Activated CD4-positive, alpha-beta T cell treated with anti-CD3 and anti-CD28 coated beads, Interleukin-2, amount 10 ng/mL, durations not matched to agents 24 days and 14 days (primary cell): Measurements from ENCODE around the gene ITGA5. TPM values are rescaled to one million over a fixed set of nuclear protein-coding genes. Genes with fewer than 3 reads are reported as not detected.

ENCODE experiments used
- DNase-seq: peaks from one replicate; pipeline ENCODE4 v3.0.0; 2022
- H3K27ac Mint-ChIP-seq: one replicate; pipeline ENCODE4 v1.8.0; 2022; ENCODE audit warnings: mild to moderate bottlenecking, mixed read lengths
- H3K27me3 Mint-ChIP-seq: one replicate; pipeline ENCODE4 v1.8.0; 2022; ENCODE audit warnings: mixed read lengths
- H3K36me3 Mint-ChIP-seq: one replicate; pipeline ENCODE4 v1.8.0; 2022; ENCODE audit warnings: low read depth, mild to moderate bottlenecking, mixed read lengths
- H3K4me1 Mint-ChIP-seq: one replicate; pipeline ENCODE4 v1.8.0; 2021; ENCODE audit warnings: mixed read lengths
- H3K4me3 Mint-ChIP-seq: one replicate; pipeline ENCODE4 v1.8.0; 2022; ENCODE audit warnings: mild to moderate bottlenecking, moderate library complexity, mixed read lengths
- H3K9me3 Mint-ChIP-seq: one replicate; pipeline ENCODE4 v1.8.0; 2021; ENCODE audit warnings: mixed read lengths
- intact Hi-C: fragments of 100-400 bp; cut with micrococcal nuclease; formaldehyde crosslinking; loops from one replicate; pipeline ENCODE4 v1.15.1; 2023
- total RNA-seq: library from RNA; stranded (reverse); gene quantifications from 2 replicates; pipeline ENCODE4 v1.2.3, GENCODE V29; 2022

ITGA5 gene
- total RNA-seq, 1 donor from 2014 or later = 48.0 TPM

- peak; percentile 89 for DNase-seq
- H3K27ac Mint-ChIP-seq = peak overlapping the region; percentile 98
- no peaks in the 10 kb centered on the region for H3K9me3 Mint-ChIP-seq
- peak overlapping the region; percentile 84 for H3K4me3 Mint-ChIP-seq
- H3K36me3 Mint-ChIP-seq = peaks cover 29% of the 10 kb centered on the region
- no peaks in the 10 kb centered on the region for H3K27me3 Mint-ChIP-seq
- intact Hi-C loops = loop anchor here (10.0 kb wide), 1 partner anchor 573 kb away; the partner anchor contains the start of gene TESPA1
- peaks cover 56% of the 10 kb centered on the region for H3K4me1 Mint-ChIP-seq
Measured at GRCh38 chr12:54411391-54412241, 7.5 kb downstream of the ITGA5 start.

- intact Hi-C loops = no loop called here
- H3K4me1 Mint-ChIP-seq = peaks cover 45% of the 10 kb centered on the region
Measured at GRCh38 chr12:54409267-54409666, 9.8 kb downstream of the ITGA5 start.

GRCh38 chr12:54407183-54407905 is 11.7 kb downstream of the ITGA5 start:
- Mint-ChIP-seq H3K27ac (no peak overlapping the region), H3K9me3 (no peaks in the 10 kb centered on the region), H3K36me3 (peaks cover 59% of the 10 kb centered on the region), H3K4me1 (peaks cover 27% of the 10 kb centered on the region), H3K27me3 (no peaks in the 10 kb centered on the region), H3K4me3 (no peak overlapping the region)
- DNase-seq = no peak
- intact Hi-C loops = no loop called here

More at GRCh38 chr12:54409267-54409666, 9.8 kb downstream of the ITGA5 start:
- DNase-seq = no peak
- H3K4me3 Mint-ChIP-seq = no peak overlapping the region
- peaks cover 49% of the 10 kb centered on the region for H3K36me3 Mint-ChIP-seq
- H3K27me3 Mint-ChIP-seq = no peaks in the 10 kb centered on the region
- no peaks in the 10 kb centered on the region for H3K9me3 Mint-ChIP-seq
- no peak overlapping the region for H3K27ac Mint-ChIP-seq

- no peak for DNase-seq
- intact Hi-C loops = no loop called here
- Mint-ChIP-seq H3K9me3 (no peaks in the 10 kb centered on the region), H3K36me3 (peaks cover 69% of the 10 kb centered on the region), H3K27me3 (no peaks in the 10 kb centered on the region), H3K27ac (no peak overlapping the region), H3K4me1 (peaks cover 18% of the 10 kb centered on the region), H3K4me3 (no peak overlapping the region)
Measured at GRCh38 chr12:54405573-54405972, 13.5 kb downstream of the ITGA5 start.

GRCh38 chr12:54405106-54405505 is 14.0 kb downstream of the ITGA5 start:
- H3K27ac Mint-ChIP-seq = no peak overlapping the region
- peaks cover 72% of the 10 kb centered on the region for H3K36me3 Mint-ChIP-seq
- no peaks in the 10 kb centered on the region for H3K9me3 Mint-ChIP-seq
- intact Hi-C loops = no loop called here
- no peak for DNase-seq
- no peak overlapping the region for H3K4me3 Mint-ChIP-seq
- H3K4me1 Mint-ChIP-seq = peaks cover 18% of the 10 kb centered on the region
- H3K27me3 Mint-ChIP-seq = no peaks in the 10 kb centered on the region

GRCh38 chr12:54404061-54405004 is 14.7 kb downstream of the ITGA5 start:
- DNase-seq = peak; percentile 89
- Mint-ChIP-seq H3K4me3 (no peak overlapping the region), H3K9me3 (no peaks in the 10 kb centered on the region), H3K4me1 (peaks cover 18% of the 10 kb centered on the region), H3K36me3 (peaks cover 74% of the 10 kb centered on the region), H3K27me3 (no peaks in the 10 kb centered on the region), H3K27ac (no peak overlapping the region)
- intact Hi-C loops = no loop called here

GRCh38 chr12:54401119-54401518 is 17.9 kb downstream of the ITGA5 start:
- H3K27ac Mint-ChIP-seq = peak overlapping the region; percentile 6
- H3K9me3 Mint-ChIP-seq = no peaks in the 10 kb centered on the region
- peaks cover 10% of the 10 kb centered on the region for H3K4me1 Mint-ChIP-seq
- no peak for DNase-seq
- no peaks in the 10 kb centered on the region for H3K27me3 Mint-ChIP-seq
- peaks cover 71% of the 10 kb centered on the region for H3K36me3 Mint-ChIP-seq
- no peak overlapping the region for H3K4me3 Mint-ChIP-seq
- intact Hi-C loops = no loop called here

GRCh38 chr12:54398995-54399793 is 19.9 kb downstream of the ITGA5 start:
- Mint-ChIP-seq H3K4me1 (peaks cover 8% of the 10 kb centered on the region), H3K9me3 (no peaks in the 10 kb centered on the region), H3K4me3 (no peak overlapping the region), H3K27ac (no peak overlapping the region), H3K27me3 (no peaks in the 10 kb centered on the region), H3K36me3 (peaks cover 69% of the 10 kb centered on the region)
- intact Hi-C loops = loop anchor here (1.0 to 2.0 kb wide), 2 partner anchors 20 to 40 kb away; no protein-coding TSS in a partner anchor
- peak; percentile 96 for DNase-seq

GRCh38 chr12:54398218-54398617 is 20.8 kb downstream of the ITGA5 start:
- H3K9me3 Mint-ChIP-seq = no peaks in the 10 kb centered on the region
- H3K27me3 Mint-ChIP-seq = no peaks in the 10 kb centered on the region
- no peak for DNase-seq
- no peak overlapping the region for H3K27ac Mint-ChIP-seq
- intact Hi-C loops = loop anchor here (2.0 kb wide), 1 partner anchor 19 kb away; no protein-coding TSS in a partner anchor
- H3K36me3 Mint-ChIP-seq = peaks cover 68% of the 10 kb centered on the region
- H3K4me1 Mint-ChIP-seq = peaks cover 15% of the 10 kb centered on the region
- no peak overlapping the region for H3K4me3 Mint-ChIP-seq

- intact Hi-C loops = no loop called here
- Mint-ChIP-seq H3K36me3 (peaks cover 63% of the 10 kb centered on the region), H3K27me3 (no peaks in the 10 kb centered on the region), H3K4me3 (no peak overlapping the region), H3K27ac (peak overlapping the region; percentile 43), H3K9me3 (no peaks in the 10 kb centered on the region), H3K4me1 (peaks cover 18% of the 10 kb centered on the region)
- DNase-seq = no peak
Measured at GRCh38 chr12:54397157-54397556, 21.9 kb downstream of the ITGA5 start.

GRCh38 chr12:54395545-54395944 is 23.5 kb downstream of the ITGA5 start:
- H3K9me3 Mint-ChIP-seq = no peaks in the 10 kb centered on the region
- no peaks in the 10 kb centered on the region for H3K27me3 Mint-ChIP-seq
- no peak for DNase-seq
- H3K27ac Mint-ChIP-seq = no peak overlapping the region
- peaks cover 25% of the 10 kb centered on the region for H3K4me1 Mint-ChIP-seq
- no peak overlapping the region for H3K4me3 Mint-ChIP-seq
- peaks cover 53% of the 10 kb centered on the region for H3K36me3 Mint-ChIP-seq
- intact Hi-C loops = no loop called here

GRCh38 chr12:54394986-54395385 is 24.1 kb downstream of the ITGA5 start:
- DNase-seq = no peak
- H3K4me1 Mint-ChIP-seq = peaks cover 25% of the 10 kb centered on the region
- peaks cover 48% of the 10 kb centered on the region for H3K36me3 Mint-ChIP-seq
- no peaks in the 10 kb centered on the region for H3K27me3 Mint-ChIP-seq
- intact Hi-C loops = no loop called here
- no peak overlapping the region for H3K4me3 Mint-ChIP-seq
- H3K27ac Mint-ChIP-seq = no peak overlapping the region
- H3K9me3 Mint-ChIP-seq = no peaks in the 10 kb centered on the region

GRCh38 chr12:54394281-54394719 is 24.8 kb downstream of the ITGA5 start:
- Mint-ChIP-seq H3K27me3 (no peaks in the 10 kb centered on the region), H3K4me1 (peaks cover 28% of the 10 kb centered on the region), H3K9me3 (no peaks in the 10 kb centered on the region), H3K27ac (no peak overlapping the region), H3K36me3 (peaks cover 45% of the 10 kb centered on the region), H3K4me3 (no peak overlapping the region)
- DNase-seq = peak; percentile 81
- intact Hi-C loops = no loop called here
